GM12874 (cell line): ENCODE data around the gene MRC2.

Source experiments
- TF ChIP-seq, protein P1 (sequence below): IDR thresholded peaks from 2 replicates; pipeline ENCODE4 v1.5.1; 2011; ENCODE audit warnings: low read depth, mild to moderate bottlenecking, control low read depth, low read length, moderate library complexity; ENCODE audit not compliant: insufficient read depth

Gene MRC2

GRCh38 chr17:62661337-62661736 lies 33.9 kb downstream of the MRC2 start:
- TF ChIP-seq, protein P1, sequence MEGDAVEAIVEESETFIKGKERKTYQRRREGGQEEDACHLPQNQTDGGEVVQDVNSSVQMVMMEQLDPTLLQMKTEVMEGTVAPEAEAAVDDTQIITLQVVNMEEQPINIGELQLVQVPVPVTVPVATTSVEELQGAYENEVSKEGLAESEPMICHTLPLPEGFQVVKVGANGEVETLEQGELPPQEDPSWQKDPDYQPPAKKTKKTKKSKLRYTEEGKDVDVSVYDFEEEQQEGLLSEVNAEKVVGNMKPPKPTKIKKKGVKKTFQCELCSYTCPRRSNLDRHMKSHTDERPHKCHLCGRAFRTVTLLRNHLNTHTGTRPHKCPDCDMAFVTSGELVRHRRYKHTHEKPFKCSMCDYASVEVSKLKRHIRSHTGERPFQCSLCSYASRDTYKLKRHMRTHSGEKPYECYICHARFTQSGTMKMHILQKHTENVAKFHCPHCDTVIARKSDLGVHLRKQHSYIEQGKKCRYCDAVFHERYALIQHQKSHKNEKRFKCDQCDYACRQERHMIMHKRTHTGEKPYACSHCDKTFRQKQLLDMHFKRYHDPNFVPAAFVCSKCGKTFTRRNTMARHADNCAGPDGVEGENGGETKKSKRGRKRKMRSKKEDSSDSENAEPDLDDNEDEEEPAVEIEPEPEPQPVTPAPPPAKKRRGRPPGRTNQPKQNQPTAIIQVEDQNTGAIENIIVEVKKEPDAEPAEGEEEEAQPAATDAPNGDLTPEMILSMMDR: no peak

- TF ChIP-seq, protein P1: no peak
Measured at GRCh38 chr17:62662855-62663254, 35.4 kb downstream of the MRC2 start.

DNA sequence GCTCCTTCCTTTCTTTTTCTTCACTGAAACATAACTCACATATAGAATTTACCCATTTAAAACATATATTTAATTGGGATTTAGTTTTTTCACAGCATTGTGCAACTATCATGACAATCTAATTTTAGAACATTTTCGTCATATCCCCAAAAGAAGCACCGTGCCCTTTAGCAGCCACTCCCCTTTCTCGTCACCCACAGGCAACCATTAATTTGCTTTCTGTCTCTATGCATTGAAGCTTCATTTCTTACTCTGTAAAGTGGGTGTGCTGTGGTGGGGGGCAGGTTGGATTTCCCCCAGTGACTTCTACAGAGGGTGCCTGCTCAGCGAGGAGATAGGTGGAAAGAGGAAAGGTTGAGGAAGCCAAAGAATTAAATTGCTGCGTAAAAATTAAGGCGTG lies 35.8 kb downstream of the MRC2 start:
- TF ChIP-seq, protein P1: no peak

GRCh38 chr17:62664336-62665120 lies 37.1 kb downstream of the MRC2 start:
- TF ChIP-seq, protein P1: no peak

GRCh38 chr17:62665599-62665998 lies 38.1 kb downstream of the MRC2 start:
- TF ChIP-seq, protein P1: no peak

DNA sequence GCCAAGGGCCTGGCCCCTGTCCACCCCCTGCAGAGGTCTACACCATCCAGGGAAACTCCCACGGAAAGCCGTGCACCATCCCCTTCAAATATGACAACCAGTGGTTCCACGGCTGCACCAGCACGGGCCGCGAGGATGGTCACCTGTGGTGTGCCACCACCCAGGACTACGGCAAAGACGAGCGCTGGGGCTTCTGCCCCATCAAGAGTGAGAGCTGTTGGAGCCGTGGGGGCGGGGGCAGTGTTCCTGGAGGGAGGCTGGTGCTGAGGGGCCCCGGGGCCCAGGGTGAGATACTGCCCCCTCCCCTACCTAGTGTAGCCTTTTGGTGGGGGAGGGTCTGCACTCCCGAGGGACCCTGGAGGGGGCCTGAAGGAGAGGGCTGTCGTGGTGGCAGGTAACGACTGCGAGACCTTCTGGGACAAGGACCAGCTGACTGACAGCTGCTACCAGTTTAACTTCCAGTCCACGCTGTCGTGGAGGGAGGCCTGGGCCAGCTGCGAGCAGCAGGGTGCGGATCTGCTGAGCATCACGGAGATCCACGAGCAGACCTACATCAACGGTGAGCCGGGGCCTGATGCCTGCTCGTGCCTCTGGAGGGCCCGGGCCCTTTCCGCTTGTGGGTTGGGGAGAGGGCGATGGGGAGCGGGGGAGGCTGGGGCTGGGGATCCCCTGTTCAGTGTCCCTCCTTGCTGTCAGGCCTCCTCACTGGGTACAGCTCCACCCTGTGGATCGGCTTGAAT lies 38.8 kb downstream of the MRC2 start:
- TF ChIP-seq, protein P1: no peak

DNA sequence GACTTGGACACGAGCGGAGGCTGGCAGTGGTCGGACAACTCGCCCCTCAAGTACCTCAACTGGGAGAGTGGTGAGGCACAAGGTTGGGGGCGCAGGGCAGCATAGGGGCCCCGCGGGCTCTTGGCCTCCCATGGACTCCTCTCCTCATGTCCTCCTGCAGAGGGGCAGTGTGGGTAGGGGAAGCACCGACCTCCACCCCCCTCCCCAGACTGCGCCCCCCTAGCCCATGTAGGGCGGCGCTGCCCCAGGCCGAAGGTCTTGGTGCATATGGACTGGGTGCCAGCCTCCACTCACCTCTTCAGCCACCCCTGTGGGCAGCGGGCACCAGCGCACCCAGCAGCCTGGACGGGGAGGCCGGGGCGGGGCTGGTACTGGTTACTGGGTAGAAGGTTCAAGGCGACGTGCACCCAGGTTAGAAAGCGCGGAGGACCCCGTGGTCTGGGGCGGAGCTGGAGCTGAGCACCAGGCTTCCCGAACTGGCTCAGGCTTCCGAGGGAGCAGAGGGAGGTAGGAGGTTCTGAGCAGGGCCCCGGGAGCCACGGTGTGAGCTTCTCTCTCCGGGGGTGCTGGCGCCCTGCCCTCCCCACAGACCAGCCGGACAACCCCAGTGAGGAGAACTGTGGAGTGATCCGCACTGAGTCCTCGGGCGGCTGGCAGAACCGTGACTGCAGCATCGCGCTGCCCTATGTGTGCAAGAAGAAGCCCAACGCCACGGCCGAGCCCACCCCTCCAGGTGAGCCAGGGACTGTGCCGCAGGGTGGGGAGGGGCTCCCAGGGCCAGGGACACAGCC lies 39.5 kb downstream of the MRC2 start:
- TF ChIP-seq, protein P1: no peak
